Activated naive CD8-positive, alpha-beta T cell treated with anti-CD3 and anti-CD28 coated beads, Interleukin-2, amount 10 ng/mL, durations not matched to agents 7 days and 5 days (primary cell): ENCODE measurements around the gene ZNF814. TPM values are rescaled to one million over a fixed set of nuclear protein-coding genes. Genes with fewer than 3 reads are reported as not detected.
"Not testable (repeated sequence)": the region's sequence is repeated elsewhere in the genome, so short reads cannot be mapped to it uniquely, and the experiment has no call there.

Experiments used
- ATAC-seq: fragments of 150-1000 bp; cut with Tn5 transposase; one replicate; pipeline ENCODE4 v1.10.0; 2021; ENCODE audit warnings: low read depth, moderate library complexity
- POLR2A ChIA-PET: fragments of 350-600 bp; sonication (Branson Sonifier 250); formaldehyde crosslinking; loops from one replicate; lab custom pipeline; 2021; ENCODE audit warnings: antibody characterized with exemption; lab: Charles Lee
- DNase-seq: peaks from one replicate; pipeline ENCODE4 v3.0.0; 2021
- H3K27ac Mint-ChIP-seq: one replicate; pipeline ENCODE4 v1.8.0; 2022; ENCODE audit warnings: mild to moderate bottlenecking, mixed read lengths
- H3K27me3 Mint-ChIP-seq: one replicate; pipeline ENCODE4 v1.8.0; 2022; ENCODE audit warnings: mild to moderate bottlenecking, moderate library complexity, mixed read lengths
- H3K36me3 Mint-ChIP-seq: one replicate; pipeline ENCODE4 v1.8.0; 2021; ENCODE audit warnings: mild to moderate bottlenecking, mixed read lengths
- H3K4me1 Mint-ChIP-seq: one replicate; pipeline ENCODE4 v1.8.0; 2021; ENCODE audit warnings: mixed read lengths
- H3K4me3 Mint-ChIP-seq: one replicate; pipeline ENCODE4 v1.8.0; 2022; ENCODE audit warnings: mild to moderate bottlenecking, moderate library complexity, mixed read lengths
- H3K9me3 Mint-ChIP-seq: one replicate; pipeline ENCODE4 v1.8.0; 2021; ENCODE audit warnings: mixed read lengths
- total RNA-seq, 2 experiments: library from RNA; stranded (reverse); gene quantifications; one replicate each; pipeline ENCODE4 v1.2.3, GENCODE V29; 2021

Gene ZNF814
- total RNA-seq, 2 experiments from 2014 or later: 38.4 to 43.3 TPM

DNA sequence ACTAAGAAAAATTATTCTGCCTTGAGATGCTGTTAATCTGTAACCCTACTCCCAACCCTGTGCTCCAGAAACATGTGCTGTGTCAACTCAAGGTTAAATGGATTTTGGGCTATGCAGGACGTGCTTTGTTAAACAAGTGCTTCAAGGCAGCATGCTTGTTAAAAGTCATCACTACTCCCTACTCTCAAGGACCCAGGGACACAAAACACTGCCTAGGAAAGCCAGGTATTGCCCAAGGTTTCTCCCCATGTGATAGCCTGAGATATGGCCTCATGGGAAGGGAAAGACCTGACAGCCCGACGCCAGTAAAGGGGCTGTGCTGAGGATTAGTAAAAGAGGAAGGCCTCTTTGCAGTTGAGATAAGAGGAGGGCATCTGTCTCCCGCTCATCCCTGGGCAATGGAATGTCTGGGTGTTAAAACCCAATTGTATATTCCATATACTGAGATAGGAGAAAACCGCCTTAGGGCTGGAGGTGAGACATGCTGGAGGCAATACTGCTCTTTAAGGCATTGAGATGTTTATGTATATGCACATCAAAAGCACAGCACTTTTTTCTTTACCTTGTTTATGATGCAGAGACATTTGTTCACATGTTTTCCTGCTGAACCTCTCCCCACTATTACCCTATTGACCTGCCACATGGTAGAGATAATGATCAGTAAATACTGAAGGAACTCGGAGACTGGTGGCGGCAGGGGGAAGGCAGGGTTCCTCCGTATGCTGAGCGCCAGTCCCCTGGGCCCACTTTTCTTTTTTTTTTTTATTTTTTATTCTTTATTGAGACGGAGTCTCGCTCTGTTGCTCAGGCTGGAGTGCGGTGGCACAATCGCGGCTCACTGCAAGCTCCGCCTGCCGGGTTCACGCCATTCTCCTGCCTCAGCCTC is 78.2 kb downstream of the ZNF814 start:
- not testable (repeated sequence) for H3K9me3 Mint-ChIP-seq, H3K27ac Mint-ChIP-seq, H3K27me3 Mint-ChIP-seq, ATAC-seq, DNase-seq, H3K4me3 Mint-ChIP-seq
- POLR2A ChIA-PET: interaction anchor here (1.0 kb wide), 1 partner anchor 9 kb away, joined by 3 read pairs; no protein-coding TSS in a partner anchor
- H3K36me3 Mint-ChIP-seq: peaks cover 38% of the 10 kb centered on the region
- H3K4me1 Mint-ChIP-seq: peaks cover 27% of the 10 kb centered on the region

DNA sequence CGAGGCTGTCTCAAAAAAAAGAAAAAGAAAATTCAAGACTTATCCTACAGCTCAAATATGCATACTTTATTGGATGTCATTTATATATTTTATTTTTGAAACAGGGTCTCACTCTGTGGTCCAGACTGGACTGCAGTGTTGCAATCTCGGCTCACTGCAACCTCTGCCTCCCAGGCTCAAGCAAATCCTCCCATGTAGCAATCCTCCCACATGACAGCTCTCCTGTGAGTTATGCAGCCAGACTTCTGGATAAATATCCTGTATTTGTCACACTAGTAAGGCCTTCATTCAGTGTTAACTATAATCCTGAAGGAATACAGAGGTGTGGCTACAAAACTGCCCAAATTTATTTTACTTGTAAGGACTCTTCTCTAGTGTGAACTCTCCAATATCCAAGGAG is 81.3 kb downstream of the ZNF814 start:
- H3K4me3 Mint-ChIP-seq: no peak overlapping the region
- ATAC-seq: no peak
- peaks cover 47% of the 10 kb centered on the region for H3K36me3 Mint-ChIP-seq
- no peaks in the 10 kb centered on the region for H3K27me3 Mint-ChIP-seq
- DNase-seq: no peak
- POLR2A ChIA-PET: no interaction called here
- H3K4me1 Mint-ChIP-seq: peaks cover 29% of the 10 kb centered on the region
- H3K9me3 Mint-ChIP-seq: no peaks in the 10 kb centered on the region
- H3K27ac Mint-ChIP-seq: no peak overlapping the region

DNA sequence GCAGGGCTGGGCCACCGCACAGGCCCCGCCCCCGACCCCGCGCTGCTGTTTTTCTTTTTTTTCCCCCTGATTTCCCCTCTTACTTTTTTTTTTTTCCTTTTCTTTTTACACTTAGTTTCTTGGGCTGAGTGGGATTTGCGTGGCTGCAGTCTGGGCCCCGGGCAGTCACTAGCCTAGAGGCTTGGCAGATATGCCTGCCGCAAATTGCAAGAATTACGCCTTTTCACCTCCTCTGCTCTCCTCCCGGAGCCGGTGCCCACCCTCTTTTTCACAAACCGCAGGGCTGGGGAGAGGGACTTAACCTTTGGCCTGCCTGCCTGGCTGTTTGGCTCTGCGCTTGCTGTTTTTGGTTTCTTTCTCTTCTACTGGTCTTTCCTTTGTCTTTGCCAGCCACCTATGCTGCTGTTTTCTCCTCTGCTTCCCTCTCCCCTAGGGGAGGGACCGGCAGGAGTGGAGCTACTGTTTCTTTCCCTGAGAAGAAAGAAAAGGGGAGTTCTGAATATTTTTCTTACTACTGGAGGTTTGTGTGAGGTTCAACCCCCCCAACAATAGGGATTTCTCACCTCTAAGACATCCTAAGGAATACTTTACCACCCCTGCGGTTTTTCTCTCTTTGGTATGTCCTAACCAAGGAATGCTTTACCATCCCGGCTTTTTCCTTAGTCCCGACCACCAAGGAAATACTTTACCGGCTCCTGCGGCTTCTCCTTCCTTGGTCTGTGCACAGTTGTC is 85.1 kb downstream of the ZNF814 start:
- ATAC-seq (peak; percentile 54), DNase-seq (peak; percentile 42)
- peak overlapping the region; percentile 72 for H3K27ac Mint-ChIP-seq
- H3K9me3 Mint-ChIP-seq: no peaks in the 10 kb centered on the region
- no peaks in the 10 kb centered on the region for H3K27me3 Mint-ChIP-seq
- peak overlapping the region; percentile 71 for H3K4me3 Mint-ChIP-seq
- H3K36me3 Mint-ChIP-seq: peaks cover 41% of the 10 kb centered on the region
- H3K4me1 Mint-ChIP-seq: peaks cover 26% of the 10 kb centered on the region
- POLR2A ChIA-PET: interaction anchor here (0.6 to 1.1 kb wide), 2 partner anchors 16 to 26 kb away, joined by 3 to 4 read pairs; no protein-coding TSS in a partner anchor

DNA sequence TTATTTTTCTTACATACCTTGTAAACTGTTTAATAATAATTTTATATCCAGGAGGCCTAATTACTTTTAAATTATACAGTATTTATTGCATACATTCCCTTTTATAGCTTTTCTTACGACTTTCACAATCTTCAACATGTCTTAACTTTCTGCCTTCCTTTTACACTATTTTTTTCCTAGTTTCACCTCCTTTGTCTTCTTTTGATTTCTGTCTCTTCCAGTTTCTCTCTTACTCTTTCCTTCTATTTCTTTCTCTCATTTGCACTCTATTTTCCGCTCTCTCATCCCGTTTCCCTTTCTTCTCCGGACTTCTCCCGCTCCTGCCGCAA is 85.6 kb downstream of the ZNF814 start:
- H3K4me3 Mint-ChIP-seq: peak overlapping the region; percentile 71
- H3K27ac Mint-ChIP-seq: peak overlapping the region; percentile 72
- POLR2A ChIA-PET: no interaction called here
- no peaks in the 10 kb centered on the region for H3K27me3 Mint-ChIP-seq
- no peak for ATAC-seq
- no peak for DNase-seq
- H3K36me3 Mint-ChIP-seq: peaks cover 38% of the 10 kb centered on the region
- no peaks in the 10 kb centered on the region for H3K9me3 Mint-ChIP-seq
- H3K4me1 Mint-ChIP-seq: peaks cover 28% of the 10 kb centered on the region

DNA sequence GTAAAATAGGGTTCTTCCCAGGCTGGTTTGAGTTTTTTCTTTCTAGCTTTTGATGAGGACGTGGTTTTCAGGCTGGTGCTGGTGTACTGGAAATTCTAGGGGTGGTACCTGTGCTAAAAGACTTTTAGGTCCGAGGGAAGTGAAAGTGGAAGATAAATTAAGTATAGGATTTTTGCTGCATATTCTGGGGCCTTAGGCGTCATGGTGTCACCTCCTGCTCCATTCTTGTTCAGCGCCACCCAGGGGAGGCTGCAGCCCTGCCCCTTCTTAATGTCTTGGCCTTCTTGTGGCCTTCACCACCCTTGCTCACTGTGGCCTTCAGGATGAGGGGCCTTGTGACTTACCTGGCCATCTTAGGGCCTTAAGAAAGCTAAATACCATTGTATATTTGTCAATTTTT is 86.6 kb downstream of the ZNF814 start:
- POLR2A ChIA-PET: interaction anchor here (1.3 kb wide), 1 partner anchor 13 kb away, joined by 6 read pairs; the partner anchor contains the start of gene ZNF552
- no peak overlapping the region for H3K27ac Mint-ChIP-seq
- no peak for DNase-seq
- H3K36me3 Mint-ChIP-seq: peaks cover 31% of the 10 kb centered on the region
- no peak overlapping the region for H3K4me3 Mint-ChIP-seq
- H3K27me3 Mint-ChIP-seq: no peaks in the 10 kb centered on the region
- ATAC-seq: no peak
- H3K9me3 Mint-ChIP-seq: no peaks in the 10 kb centered on the region
- H3K4me1 Mint-ChIP-seq: peaks cover 30% of the 10 kb centered on the region

DNA sequence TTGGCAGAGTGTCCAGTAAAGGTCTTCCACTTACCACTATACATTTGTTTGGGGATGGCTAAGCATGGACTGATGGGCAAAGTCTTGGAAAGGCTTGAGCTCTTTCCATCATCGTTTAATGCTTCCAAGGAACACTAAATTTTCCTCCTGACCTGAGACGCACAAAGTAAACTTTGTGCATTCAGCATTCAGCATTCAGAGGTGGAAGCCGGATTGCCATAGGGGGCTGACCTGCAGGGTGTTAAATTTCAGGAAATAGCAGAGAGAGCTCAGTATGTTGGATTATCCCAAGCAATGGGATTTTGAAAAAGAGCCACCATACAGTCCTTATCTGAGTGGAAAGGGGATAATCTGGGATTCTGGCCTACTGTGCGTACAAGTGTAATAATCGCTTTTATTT is 88.1 kb downstream of the ZNF814 start:
- H3K4me1 Mint-ChIP-seq: peaks cover 29% of the 10 kb centered on the region
- ATAC-seq: no peak
- POLR2A ChIA-PET: interaction anchor here (0.6 to 1.1 kb wide), 4 partner anchors 14 to 1297 kb away, joined by 3 to 6 read pairs (median 4); partner anchors contain the start of genes ZNF552 and ZNF586

More for the DNA sequence above, 88.1 kb downstream of the ZNF814 start:
- no peak overlapping the region for H3K4me3 Mint-ChIP-seq
- no peaks in the 10 kb centered on the region for H3K9me3 Mint-ChIP-seq
- H3K27me3 Mint-ChIP-seq: no peaks in the 10 kb centered on the region
- no peak for DNase-seq
- no peak overlapping the region for H3K27ac Mint-ChIP-seq
- H3K36me3 Mint-ChIP-seq: peaks cover 39% of the 10 kb centered on the region

Other genes starting within 250 kb of the ZNF814 start
- not detected for gene ZSCAN4, start 220.1 kb downstream of the ZNF814 start, total RNA-seq
- 10 to 100 TPM; 18.1 to 21.3 TPM for gene ZNF551, start 207.1 kb downstream of the ZNF814 start, total RNA-seq
- gene ZNF154, start 179.8 kb downstream of the ZNF814 start, total RNA-seq: 10 to 100 TPM; 14.9 to 17.3 TPM
- gene ZNF671, start 161.4 kb downstream of the ZNF814 start, total RNA-seq: 10 to 100 TPM; 22.4 to 23.7 TPM
- gene ZNF776, start 142.2 kb downstream of the ZNF814 start, total RNA-seq: 10 to 100 TPM; 27.9 to 29.0 TPM
- gene ZNF586, start 119.4 kb downstream of the ZNF814 start, total RNA-seq: 10 to 100 TPM; 29.0 to 29.2 TPM
- gene ZNF552, start 74.1 kb downstream of the ZNF814 start, total RNA-seq: 10 to 100 TPM; 10.8 to 13.6 TPM
- gene ZNF587B, start 58.7 kb downstream of the ZNF814 start, total RNA-seq: 10 to 100 TPM; 19.1 to 21.0 TPM
- 10 to 100 TPM; 46.6 to 52.7 TPM for gene ZNF587, start 39.2 kb downstream of the ZNF814 start, total RNA-seq
- gene ZNF417, start 27.6 kb upstream of the ZNF814 start, total RNA-seq: 10 to 100 TPM; 35.8 to 36.5 TPM
- gene ZNF418, start 46.4 kb upstream of the ZNF814 start, total RNA-seq: 10 to 100 TPM; 14.8 to 16.8 TPM
- gene ZNF256, start 58.7 kb upstream of the ZNF814 start, total RNA-seq: 10 to 100 TPM; 16.0 to 18.8 TPM
- under 1 TPM; 0.79 to 0.91 TPM for gene C19orf18, start 85.5 kb upstream of the ZNF814 start, total RNA-seq
- gene ZNF606, start 113.8 kb upstream of the ZNF814 start, total RNA-seq: 10 to 100 TPM; 21.3 to 22.2 TPM
- not detected for gene ZSCAN1, start 145.0 kb upstream of the ZNF814 start, total RNA-seq
- gene ZNF135, start 170.2 kb upstream of the ZNF814 start, total RNA-seq: 1 to 10 TPM; 3.8 TPM
- 10 to 100 TPM; 56.6 to 58.1 TPM for gene ZSCAN18, start 209.2 kb upstream of the ZNF814 start, total RNA-seq